GM12875 (cell line): ENCODE measurements around the gene EFL1.

Source experiments
- H3K4me3 ChIP-seq: one replicate; pipeline ENCODE4 v1.5.1; 2011; ENCODE audit warnings: low read depth, low read length, control low read depth
- CTCF ChIP-seq: IDR thresholded peaks from 2 replicates; pipeline ENCODE4 v1.5.1; 2011; ENCODE audit warnings: low read depth, mild to moderate bottlenecking, control low read depth, inconsistent platforms, low read length, moderate library complexity, borderline replicate concordance; ENCODE audit not compliant: insufficient read depth

Gene EFL1

GRCh38 chr15:82174471-82175235 is 87.9 kb downstream of the EFL1 start:
- no peak for TF ChIP-seq CTCF
- H3K4me3 ChIP-seq = no peak overlapping the region

GRCh38 chr15:82173108-82173507 is 89.4 kb downstream of the EFL1 start:
- TF ChIP-seq CTCF = no peak
- H3K4me3 ChIP-seq = no peak overlapping the region

GRCh38 chr15:82172506-82172905 is 90.0 kb downstream of the EFL1 start:
- no peak overlapping the region for H3K4me3 ChIP-seq
- no peak for TF ChIP-seq CTCF

- no peak overlapping the region for H3K4me3 ChIP-seq
- no peak for TF ChIP-seq CTCF
Observed at GRCh38 chr15:82168757-82169156, 93.8 kb downstream of the EFL1 start.

- no peak overlapping the region for H3K4me3 ChIP-seq
- TF ChIP-seq CTCF = no peak
Observed at GRCh38 chr15:82168296-82168695, 94.2 kb downstream of the EFL1 start.

GRCh38 chr15:82165948-82166376 is 96.6 kb downstream of the EFL1 start:
- no peak for TF ChIP-seq CTCF
- no peak overlapping the region for H3K4me3 ChIP-seq

- TF ChIP-seq CTCF = no peak
- H3K4me3 ChIP-seq = no peak overlapping the region
Observed at GRCh38 chr15:82159922-82160321, 102.6 kb downstream of the EFL1 start.
